ENCODE results near the gene TRAF3.
"Not testable (repeated sequence)": the region's sequence is repeated elsewhere in the genome, so short reads cannot be mapped to it uniquely, and the experiment has no call there.

TRAF3 gene

GRCh38 chr14:102830474-102831045 lies 53.3 kb downstream of the TRAF3 start:
- no peak for DNase-seq

- no peak for DNase-seq
These were observed 54.0 kb downstream of the TRAF3 start for GRCh38 chr14:102831163-102831804.

GRCh38 chr14:102833341-102833740 lies 56.1 kb downstream of the TRAF3 start:
- DNase-seq, result no peak

- no peak for DNase-seq
These were observed 56.7 kb downstream of the TRAF3 start for GRCh38 chr14:102833991-102834390.

- DNase-seq, result no peak
These were observed 58.7 kb downstream of the TRAF3 start for GRCh38 chr14:102835959-102836358.

- DNase-seq, result not testable (repeated sequence)
These were observed 59.9 kb downstream of the TRAF3 start for GRCh38 chr14:102837120-102837519.

- DNase-seq, result no peak
These were observed 61.3 kb downstream of the TRAF3 start for GRCh38 chr14:102838501-102838900.

- DNase-seq, result no peak
These were observed 62.9 kb downstream of the TRAF3 start for GRCh38 chr14:102840115-102840514.

- no peak for DNase-seq
These were observed 63.7 kb downstream of the TRAF3 start for GRCh38 chr14:102840771-102841528.

- peak; percentile 12 for DNase-seq
These were observed 71.7 kb downstream of the TRAF3 start for GRCh38 chr14:102848830-102849525.

GRCh38 chr14:102849526-102850379 lies 72.5 kb downstream of the TRAF3 start:
- peak; percentile 33 for DNase-seq

GRCh38 chr14:102853648-102854047 lies 76.4 kb downstream of the TRAF3 start:
- no peak for DNase-seq

- DNase-seq, result no peak
These were observed 76.9 kb downstream of the TRAF3 start for GRCh38 chr14:102854091-102854703.

GRCh38 chr14:102856179-102856578 lies 78.9 kb downstream of the TRAF3 start:
- no peak for DNase-seq

GRCh38 chr14:102857444-102857843 lies 80.2 kb downstream of the TRAF3 start:
- no peak for DNase-seq

- no peak for DNase-seq
These were observed 82.7 kb downstream of the TRAF3 start for GRCh38 chr14:102859911-102860310.

- no peak for DNase-seq
These were observed 85.0 kb downstream of the TRAF3 start for GRCh38 chr14:102862154-102862773.

- no peak for DNase-seq
These were observed 86.1 kb downstream of the TRAF3 start for GRCh38 chr14:102863381-102863780.

GRCh38 chr14:102865916-102866315 lies 88.7 kb downstream of the TRAF3 start:
- not testable (repeated sequence) for DNase-seq

GRCh38 chr14:102866982-102867761 lies 89.9 kb downstream of the TRAF3 start:
- no peak for DNase-seq

All from NCI-H2171 (cell line).